GM19395 (cell line): ENCODE results near the gene NR2C2.

Source experiments
- ATAC-seq: cut with Tn5 transposase; IDR thresholded peaks from one replicate; pipeline ENCODE4 v1.9.1; 2021; ENCODE audit warnings: mild to moderate bottlenecking, moderate library complexity; ENCODE audit not compliant: unreplicated experiment

NR2C2 gene

DNA sequence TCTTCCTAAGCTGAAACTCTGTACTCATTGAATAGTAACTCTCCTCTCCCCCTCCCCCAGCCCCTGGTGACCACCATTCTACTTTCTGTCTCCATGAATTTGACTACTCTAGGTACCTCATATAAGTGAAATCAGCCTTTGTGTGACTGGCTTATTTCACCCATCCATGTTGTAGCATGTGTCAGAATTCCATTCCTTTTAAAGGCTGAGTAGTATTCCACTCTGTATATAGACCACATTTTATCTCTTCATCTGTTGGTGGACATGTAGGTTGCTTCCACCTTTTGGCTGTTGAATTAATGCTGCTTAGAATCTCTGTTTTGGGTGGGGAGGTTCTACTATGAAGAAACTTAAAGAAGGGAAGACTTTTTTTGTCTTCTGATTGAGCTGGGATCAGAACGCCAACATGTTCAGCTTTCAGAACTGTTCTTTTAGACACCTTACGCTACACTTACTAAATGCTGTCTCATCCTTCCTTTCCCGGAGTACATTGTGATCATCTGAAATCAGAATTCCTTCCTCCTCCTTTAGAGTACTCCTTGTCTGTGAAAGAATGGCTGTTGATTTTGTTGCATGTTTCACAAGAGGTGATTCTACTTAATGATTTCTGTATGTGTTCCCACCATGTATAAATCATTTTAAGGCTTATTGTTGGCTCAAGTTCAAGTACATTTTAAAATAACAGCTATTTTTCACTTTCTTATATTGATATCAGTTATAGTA is 67.4 kb downstream of the NR2C2 start:
- ATAC-seq = no peak

DNA sequence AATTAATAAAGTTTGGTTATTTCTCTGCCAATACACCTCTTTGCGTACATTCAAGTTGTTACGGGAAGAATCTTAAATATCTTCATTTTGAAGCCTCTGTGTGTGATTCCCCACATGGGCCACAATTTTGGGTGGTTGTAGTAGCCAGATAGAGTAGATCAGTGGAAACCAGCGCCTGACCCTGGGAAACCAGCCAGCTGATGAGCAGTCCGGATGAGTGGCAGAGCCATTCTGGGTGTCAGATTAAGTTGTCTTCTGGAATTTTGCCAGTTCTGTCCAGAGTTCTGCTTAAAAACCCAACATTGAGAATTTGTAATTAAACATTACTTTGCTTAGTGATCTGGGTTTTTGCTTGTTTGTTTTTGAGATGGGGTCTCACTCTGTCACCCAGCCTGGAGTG is 68.1 kb downstream of the NR2C2 start:
- ATAC-seq = no peak

DNA sequence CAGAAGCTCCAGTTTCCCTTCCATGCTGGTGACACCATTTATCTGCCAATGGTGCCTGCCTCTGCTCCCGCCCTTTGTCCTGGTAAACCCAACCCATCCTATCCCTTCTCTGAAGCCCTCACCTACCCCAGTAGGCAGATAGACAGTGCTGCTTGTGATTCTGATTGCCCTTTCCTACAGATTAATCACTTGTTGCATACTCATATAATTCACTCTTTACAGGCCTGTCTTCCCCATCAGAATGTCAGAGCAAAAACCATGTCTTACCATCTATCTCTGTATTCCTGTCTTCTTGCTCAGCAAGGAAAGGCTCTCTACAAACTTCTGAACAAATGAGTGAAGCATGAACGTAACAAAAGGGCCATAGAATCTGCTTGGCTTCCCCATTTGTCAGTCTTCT is 69.8 kb downstream of the NR2C2 start:
- no peak for ATAC-seq

DNA sequence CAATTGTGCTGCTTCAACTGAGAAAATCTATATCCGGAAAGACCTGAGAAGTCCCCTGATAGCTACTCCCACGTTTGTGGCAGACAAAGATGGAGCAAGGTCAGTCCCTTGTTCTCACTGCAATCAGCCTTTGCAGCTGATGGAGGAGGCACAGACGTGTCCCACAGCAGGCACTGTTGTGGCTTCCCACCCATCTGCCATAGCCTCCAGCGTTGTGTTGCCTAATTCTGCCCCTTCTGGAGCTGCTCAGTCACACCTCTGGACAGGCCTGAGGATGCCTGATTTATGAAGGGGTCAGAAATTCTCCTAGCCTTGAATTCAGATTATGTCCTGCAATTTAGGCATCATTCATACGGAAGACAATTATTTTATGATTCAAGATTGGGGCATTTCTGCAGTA is 75.9 kb downstream of the NR2C2 start:
- ATAC-seq = no peak

DNA sequence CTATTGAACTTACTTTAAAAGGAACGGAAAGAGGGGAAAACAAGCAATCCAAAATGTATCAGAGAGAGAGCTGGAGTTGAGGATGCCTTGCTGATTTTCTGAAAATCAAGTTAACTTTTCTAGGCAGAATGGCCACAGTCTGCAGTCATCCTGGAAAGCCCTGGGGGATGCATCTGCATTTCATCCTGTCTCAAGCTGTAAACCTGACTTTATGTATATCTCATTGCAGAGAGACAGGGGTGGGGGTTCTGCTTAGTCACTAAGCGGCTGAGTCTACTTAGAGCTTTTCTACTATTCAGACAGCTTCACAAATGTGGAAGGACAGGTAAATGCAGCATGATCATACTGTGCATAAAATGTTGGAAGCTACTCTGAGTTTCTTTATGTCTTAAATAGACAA is 76.3 kb downstream of the NR2C2 start:
- ATAC-seq = no peak

DNA sequence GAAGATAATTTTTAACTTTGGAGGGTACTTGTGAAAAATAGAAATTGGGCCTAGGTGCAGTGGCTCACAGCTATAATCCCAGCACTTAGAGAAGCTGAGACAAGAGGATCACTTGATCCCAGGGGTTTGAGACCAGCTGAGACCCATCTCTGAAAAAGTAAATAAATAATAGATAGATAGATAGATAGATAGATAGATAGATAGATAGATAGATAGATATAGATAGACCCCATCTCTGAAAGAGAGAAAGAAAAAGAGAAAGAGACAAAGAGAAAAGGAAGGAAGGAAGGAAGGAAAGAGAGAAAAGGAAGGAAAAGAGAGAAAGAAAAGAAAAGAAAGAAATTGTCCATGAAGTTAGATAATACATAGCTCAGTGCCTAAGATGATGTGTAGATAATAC is 82.2 kb downstream of the NR2C2 start:
- no peak for ATAC-seq

DNA sequence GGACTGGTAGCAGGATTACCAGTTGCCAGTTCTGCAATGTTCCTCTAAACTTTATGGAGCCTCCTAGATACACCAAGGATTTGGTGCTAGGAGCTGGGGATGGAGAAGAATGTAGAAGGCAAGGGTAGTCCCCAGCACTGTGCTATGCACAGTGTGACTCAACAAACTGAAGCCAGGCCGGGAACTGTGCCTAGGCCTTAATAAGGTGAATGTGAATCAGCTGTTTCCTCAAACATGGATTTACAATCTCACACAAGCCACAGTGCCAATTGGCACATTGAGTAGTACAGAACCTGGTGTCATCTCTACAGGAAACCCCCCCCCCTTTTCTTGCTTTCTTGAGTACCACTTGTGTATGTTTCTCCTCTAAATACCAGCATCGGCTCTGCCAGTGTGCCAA is 85.3 kb downstream of the NR2C2 start:
- ATAC-seq = no peak

DNA sequence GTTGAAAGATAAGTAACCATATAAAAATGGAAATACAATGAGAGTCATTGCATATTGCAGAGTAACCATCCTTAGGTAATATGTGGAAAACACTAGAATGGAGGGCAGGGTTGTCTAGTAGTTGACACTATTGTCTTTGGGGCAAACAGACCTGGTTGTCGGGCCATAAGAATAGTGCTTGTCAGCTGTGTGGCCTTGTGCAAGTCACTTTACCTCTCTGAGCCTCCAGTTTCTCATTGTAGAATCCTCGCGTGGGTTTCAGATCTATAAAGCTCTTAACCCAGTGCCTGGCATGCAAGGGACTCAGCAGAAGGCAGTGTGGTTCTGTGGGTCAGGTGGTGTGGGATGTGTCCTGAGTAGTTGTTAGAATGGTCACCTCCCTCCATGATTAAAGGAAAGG is 85.7 kb downstream of the NR2C2 start:
- ATAC-seq = no peak

DNA sequence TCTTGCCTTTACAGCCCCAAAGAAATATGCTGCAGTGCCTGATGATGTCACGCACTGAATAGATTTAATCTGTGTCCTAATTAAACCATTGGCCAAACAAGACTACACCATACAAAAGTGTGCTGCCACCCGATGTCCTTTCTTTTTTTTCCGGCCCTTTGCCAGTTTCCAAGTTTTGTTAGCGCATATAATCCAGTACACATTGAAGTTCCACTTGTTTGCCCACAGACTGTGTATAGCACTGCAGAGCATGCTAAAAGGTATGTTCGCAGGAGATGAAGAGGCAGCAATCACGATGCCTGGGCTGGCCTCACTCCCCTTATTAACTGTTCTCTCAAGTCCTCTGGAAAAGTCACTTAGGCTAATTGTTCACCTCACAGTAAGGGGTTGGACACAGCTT is 90.9 kb downstream of the NR2C2 start:
- ATAC-seq = no peak

DNA sequence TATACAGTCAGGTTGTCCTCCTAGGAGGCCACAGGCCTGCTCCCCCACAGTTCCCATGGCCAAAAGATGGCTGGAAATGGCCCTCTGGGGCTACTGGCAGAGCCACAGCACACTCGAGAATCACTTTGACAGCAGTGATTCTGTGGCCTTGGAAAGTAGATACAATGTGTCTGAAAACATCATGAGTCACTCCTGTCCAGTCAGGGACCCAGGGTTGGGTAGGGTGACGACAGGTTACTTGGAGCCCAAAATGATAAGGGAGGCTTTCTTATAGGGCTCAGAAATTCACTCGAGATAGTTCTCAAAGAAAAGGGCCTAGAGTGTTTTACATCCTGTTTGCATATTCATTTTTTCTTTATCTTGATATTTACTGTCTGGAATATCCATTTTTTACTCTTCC is 93.5 kb downstream of the NR2C2 start:
- ATAC-seq = no peak

DNA sequence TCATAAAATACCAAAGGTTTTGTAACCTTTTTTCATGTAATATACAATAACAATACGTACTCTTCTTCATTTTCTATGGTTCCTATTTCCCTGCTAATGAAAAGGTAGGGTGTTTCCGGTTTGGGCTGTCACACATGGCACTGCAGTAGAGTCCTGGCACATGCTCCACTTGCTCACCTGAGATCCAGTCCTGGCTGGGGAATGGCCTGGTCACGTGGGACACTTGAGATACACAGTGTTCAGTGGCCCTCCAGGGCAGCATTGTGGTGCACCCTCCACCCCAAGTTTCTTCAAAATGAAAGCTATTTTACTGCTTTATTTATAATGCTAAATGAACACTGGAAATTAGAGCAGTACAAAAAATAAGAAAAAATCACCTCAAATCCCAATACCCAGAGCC is 94.6 kb downstream of the NR2C2 start:
- no peak for ATAC-seq

DNA sequence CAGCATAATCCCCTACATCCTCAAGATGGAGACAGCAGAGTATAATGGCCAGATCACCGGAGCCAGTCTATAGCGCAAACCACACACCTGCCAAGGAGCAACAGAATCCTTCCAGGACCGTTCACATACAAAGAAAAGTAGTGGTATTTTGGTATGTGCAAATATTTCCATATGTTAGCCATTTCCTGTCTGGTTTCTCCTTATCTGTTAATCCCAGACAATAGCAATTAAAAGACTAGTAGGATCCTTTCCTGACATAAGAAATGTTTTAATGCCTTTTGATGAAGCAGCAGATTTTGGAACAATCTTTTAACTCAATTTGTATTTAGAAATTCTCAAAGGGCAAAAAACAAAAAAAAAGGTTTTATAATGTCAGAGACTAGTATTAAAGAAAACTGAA is 95.6 kb downstream of the NR2C2 start:
- no peak for ATAC-seq

DNA sequence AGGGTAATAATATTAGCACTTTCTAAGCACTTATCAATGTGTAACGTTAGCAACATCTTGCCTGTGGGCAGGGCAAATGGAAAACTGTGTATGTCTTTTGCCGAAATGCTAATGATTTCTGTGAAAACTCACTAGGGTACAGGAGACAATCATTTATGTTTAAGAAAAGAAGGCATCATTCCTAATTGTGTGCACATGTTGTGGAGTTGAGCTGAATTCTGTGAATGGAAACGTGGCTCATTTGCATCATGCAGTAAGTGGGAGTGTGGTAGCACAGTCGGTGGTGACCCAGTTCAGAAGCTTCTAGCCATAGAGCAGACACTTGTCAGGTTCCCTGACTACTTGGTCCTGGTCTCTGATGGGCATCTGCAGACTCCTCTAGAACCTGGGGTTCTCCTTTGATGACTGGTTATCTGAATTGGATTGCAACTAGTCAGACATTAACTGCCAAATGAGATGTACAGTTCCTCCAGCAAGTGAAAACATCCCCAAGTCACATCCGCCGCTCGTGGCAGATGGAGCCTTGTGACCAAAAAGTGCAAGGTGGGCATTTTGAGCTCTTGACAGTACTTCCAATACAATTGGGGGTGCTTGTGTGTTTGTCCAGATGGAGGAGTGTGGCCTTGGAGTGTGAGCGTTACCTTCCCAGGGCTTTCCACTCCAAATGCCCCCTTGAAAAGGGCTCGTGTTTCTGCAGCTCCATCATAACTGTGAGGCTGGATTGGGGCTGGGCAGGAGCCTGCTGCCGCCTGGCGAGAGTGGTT is 96.2 kb downstream of the NR2C2 start:
- no peak for ATAC-seq

DNA sequence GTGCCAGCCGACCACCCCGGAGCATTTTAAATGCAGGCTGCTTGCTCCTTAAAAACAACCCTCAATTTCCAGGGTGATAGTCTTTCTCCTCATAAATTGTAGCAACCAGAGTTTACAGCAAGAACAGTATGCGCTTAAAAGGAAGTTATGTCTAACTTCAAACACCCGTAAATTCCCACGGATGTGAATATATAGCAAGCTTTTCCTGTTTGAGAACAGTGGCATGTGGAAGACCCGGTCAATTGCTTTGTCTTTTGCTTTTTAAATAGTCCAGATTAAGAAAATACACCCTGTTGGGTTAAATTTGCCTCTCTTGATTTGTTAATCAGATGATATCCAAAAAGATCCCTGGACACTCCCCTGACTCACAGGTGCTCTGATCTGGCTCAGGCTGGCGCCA is 96.9 kb downstream of the NR2C2 start:
- ATAC-seq = no peak

DNA sequence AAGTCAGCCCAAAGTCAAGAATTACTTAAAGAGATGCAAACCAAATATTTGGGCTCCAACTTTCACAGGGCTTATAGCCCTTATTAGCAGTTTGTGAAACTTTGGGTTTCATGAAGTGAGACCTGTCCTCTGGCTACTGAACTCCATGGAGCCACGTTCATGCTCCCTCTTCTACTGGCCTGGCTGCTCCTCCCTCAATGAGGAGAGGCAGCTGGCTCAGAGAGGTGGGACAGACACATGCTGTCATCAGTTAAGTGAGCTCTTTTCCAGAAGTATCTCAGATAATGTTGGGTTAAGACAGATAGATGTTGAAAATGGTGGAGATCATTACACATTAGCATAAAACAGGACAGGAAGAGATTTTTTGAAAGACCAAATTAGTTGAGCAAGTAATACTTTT is 98.3 kb downstream of the NR2C2 start:
- ATAC-seq = no peak

DNA sequence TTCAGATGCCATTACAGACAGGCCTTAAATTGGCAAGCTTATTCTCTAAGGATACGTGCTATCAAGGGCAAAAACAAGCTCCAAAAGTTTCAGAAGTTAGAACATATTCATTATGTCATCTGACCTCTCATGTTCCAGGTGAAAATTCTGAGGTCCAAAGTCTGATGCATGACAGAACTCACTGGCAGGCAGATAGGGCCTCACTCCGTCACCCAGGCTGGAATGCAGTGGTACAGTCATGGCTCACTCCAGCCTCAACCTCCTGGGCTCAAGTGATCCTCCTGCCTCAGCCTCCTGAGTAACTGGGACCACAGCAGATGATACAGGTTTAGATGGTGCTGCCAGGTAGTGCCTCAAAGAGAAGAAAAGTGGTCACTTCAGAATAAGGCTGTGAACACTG is 102.2 kb downstream of the NR2C2 start:
- ATAC-seq = no peak

DNA sequence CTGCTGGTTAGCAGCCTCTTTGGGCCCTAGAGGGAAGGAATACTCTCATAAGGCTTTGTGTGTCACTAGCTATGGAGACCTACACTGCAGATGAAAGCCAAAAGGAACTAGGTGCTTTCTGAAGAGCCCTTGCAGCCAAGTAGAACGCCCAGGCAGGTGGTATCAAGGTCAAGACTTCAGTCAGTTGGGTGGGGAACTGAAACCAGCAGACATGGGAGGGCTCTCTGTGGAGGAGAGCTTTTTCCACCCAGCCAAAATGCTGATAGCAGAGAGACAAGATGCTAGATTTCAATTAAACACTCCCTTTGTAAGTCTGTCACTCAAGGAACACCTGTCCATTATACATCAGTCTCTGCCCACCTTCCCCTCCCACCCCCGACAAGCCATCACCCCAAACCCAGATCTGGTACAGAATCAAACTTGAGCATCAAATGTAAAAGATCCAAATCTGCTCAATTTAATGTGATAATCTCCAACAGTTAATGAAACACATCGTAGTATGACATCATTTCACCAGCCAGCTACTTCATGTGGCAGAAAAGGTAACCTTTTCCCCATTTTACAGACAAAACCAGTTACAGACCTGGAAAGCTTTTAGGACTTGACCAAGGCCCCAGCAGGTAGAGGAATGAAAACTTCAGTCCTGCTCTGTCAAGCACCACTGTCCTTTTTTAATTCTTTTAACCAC is 103.2 kb downstream of the NR2C2 start:
- ATAC-seq = peak; percentile 84

DNA sequence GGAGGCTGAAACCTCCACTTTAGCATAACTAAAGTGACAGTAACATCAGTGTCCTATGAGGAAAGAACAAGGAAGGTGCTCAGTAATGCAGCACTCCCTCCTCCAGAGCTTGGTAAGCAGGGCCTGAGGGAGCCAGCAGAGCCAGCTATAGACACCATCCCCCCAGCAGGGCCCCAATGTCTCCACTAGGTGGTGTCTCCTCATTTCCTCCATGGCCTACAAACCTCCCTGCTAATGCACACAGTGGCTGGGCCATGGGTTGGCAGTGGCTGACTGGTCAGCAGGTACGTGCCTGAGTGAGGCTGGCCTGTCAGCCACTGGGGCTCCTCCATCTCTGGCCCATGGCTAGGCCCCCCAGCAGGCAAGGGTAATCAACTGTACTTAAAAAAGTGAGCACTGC is 104.1 kb downstream of the NR2C2 start:
- ATAC-seq = peak; percentile 49

DNA sequence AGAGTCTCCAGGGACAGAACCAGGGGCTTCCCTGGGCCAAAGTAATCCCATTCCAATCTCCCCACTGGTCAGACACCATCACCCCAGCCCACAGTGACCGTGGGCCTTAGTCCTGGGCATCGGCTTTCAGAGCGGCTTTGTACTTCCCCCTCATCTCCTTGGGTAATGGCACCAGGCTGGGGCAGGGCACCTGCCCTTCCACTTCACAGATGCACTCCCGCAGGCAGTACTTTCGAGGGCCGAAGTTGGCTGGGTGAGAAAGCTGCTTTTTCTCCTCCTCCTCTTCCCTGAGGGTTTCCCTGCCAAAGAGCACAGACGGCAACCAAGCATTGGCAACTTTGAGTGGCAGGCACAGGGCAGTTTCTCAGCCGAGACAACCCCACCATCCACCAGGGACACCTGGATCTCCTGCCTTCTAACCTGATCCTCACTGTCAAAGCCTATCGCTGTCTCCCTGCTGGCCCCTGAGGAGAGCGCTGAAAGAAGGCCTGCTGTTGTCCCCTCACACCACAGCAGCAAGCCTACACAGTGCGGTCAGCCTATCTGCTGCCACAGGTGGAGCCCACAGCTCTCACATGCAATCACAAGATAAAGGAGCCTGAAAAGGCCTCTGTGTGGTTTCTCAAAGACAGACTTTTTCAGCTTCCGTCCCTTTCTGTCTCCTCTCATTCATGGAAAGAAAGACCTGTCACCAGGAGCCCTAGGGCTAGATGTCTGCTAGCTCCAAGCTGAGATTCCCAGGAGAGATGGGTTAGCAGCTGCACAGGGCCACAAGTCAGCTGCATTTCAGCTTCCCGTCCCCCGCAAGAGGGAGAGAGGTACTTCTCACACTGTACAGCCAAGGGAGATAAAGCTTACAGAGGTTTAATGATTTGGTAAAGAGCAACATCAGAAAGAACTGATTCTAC is 105.2 kb downstream of the NR2C2 start:
- ATAC-seq = no peak

DNA sequence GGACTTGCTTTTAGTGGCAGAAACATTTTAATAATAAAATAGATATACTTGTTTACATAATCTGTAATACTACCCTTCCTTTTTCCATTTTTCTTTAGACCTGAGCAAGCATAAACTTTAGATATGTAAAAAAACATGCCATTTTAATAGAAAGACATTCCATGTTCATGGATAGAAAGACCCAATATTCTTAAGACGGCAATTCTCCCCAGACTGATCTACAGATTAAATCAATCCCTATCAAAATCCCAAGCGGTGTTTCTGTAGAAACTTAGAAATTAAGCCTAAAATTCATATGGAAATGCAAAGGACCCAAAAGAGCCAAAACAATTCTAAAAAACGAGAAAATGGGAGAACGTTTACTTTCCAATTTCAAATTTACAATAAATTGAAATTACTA is 106.2 kb downstream of the NR2C2 start:
- no peak for ATAC-seq

DNA sequence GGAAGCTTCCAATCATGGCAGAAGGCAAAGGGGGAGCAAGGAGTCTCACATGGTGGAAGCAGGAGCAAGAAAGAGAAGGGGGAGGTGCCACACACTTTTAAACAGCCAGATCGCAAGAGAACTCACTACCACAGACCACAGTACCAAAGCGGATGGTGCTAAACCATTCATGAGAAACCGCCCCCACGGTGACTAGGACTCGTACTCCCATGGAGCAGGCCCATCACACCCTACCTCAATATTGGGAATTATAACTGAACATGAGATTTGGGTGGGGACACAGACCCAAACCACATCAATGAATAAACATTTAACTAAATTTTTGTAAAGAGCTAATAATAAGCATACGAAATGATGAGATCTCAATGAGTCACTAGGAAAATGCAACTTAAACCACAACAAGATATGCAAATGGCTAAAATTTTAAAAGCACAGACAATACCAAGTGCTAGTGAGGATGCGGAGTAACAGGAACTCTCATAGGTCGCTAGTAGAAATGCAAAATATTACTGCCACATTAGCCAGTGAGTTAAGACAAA is 107.7 kb downstream of the NR2C2 start:
- ATAC-seq = peak; percentile 56
